Muscle of arm (tissue), 14 donors: ENCODE results near the gene HS3ST2. TPM values are rescaled to one million over a fixed set of nuclear protein-coding genes. Genes with fewer than 3 reads are reported as not detected.

Experiments used
- DNase-seq: peaks from one replicate; pipeline ENCODE4 v3.0.0-alpha.2; 2013
- long read RNA-seq, 11 donors: transcript quantifications; one replicate each; lab custom pipeline, GENCODE V29; 2026
- polyA plus RNA-seq, 12 donors: library from polyadenylated mRNA; unstranded; fragments of 120-200 nt; gene quantifications; one replicate each; pipeline ENCODE4 v1.2.1, GENCODE V29; 2013; ENCODE audit not compliant: insufficient read length in 12 of 12

Gene HS3ST2
- polyA plus RNA-seq: under 1 TPM in 4 of 12 donors, not detected in 8; 0.12 to 0.40 (median 0.22) TPM
- long read RNA-seq, donor 1, partial matches to known transcripts: 0 of 1 reads
- long read RNA-seq, donor 1, other reads (novel, unspliced or antisense): 0 of 1 reads
- long read RNA-seq, donor 2: 0 reads
- long read RNA-seq, donor 3: 0 reads
- long read RNA-seq, donor 4: 0 reads
- long read RNA-seq, donor 5: 0 reads
- long read RNA-seq, donor 6: 0 reads
- long read RNA-seq, donor 7: 0 reads
- long read RNA-seq, donor 8: 0 reads
- long read RNA-seq, donor 9: 0 reads
- long read RNA-seq, donor 10: 0 reads
- long read RNA-seq, donor 11: 0 reads

GRCh38 chr16:22813948-22814710 lies at the start of gene HS3ST2:
TSS of gene HS3ST2 (plus strand) at chr16:22814162. CDS start at chr16:22814611, 449 bp downstream.
- DNase-seq: no peak

- no peak for DNase-seq
Observed at GRCh38 chr16:22764662-22765327, 49.2 kb upstream of the HS3ST2 start.

- no peak for DNase-seq
Observed at GRCh38 chr16:22765479-22765878, 48.5 kb upstream of the HS3ST2 start.

- no peak for DNase-seq
Observed at GRCh38 chr16:22770866-22771265, 43.1 kb upstream of the HS3ST2 start.

- no peak for DNase-seq
Observed at GRCh38 chr16:22771551-22771950, 42.4 kb upstream of the HS3ST2 start.

GRCh38 chr16:22775220-22775922 lies 38.6 kb upstream of the HS3ST2 start:
- no peak for DNase-seq

- DNase-seq: no peak
Observed at GRCh38 chr16:22781480-22781879, 32.5 kb upstream of the HS3ST2 start.

- DNase-seq: no peak
Observed at GRCh38 chr16:22782314-22782713, 31.6 kb upstream of the HS3ST2 start.

- DNase-seq: no peak
Observed at GRCh38 chr16:22784690-22785214, 29.2 kb upstream of the HS3ST2 start.

GRCh38 chr16:22785552-22785951 lies 28.4 kb upstream of the HS3ST2 start:
- no peak for DNase-seq

GRCh38 chr16:22786284-22786683 lies 27.7 kb upstream of the HS3ST2 start:
- DNase-seq: no peak

- DNase-seq: no peak
Observed at GRCh38 chr16:22786691-22787090, 27.3 kb upstream of the HS3ST2 start.

- DNase-seq: no peak
Observed at GRCh38 chr16:22787466-22788192, 26.3 kb upstream of the HS3ST2 start.

- DNase-seq: no peak
Observed at GRCh38 chr16:22788193-22788530, 25.8 kb upstream of the HS3ST2 start.

- DNase-seq: no peak
Observed at GRCh38 chr16:22789281-22789945, 24.5 kb upstream of the HS3ST2 start.

GRCh38 chr16:22797551-22797950 lies 16.4 kb upstream of the HS3ST2 start:
- no peak for DNase-seq

- no peak for DNase-seq
Observed at GRCh38 chr16:22799113-22799512, 14.8 kb upstream of the HS3ST2 start.

- no peak for DNase-seq
Observed at GRCh38 chr16:22804893-22805292, 9.1 kb upstream of the HS3ST2 start.

GRCh38 chr16:22805326-22805725 lies 8.6 kb upstream of the HS3ST2 start:
- DNase-seq: no peak

- no peak for DNase-seq
Observed at GRCh38 chr16:22806811-22807210, 7.2 kb upstream of the HS3ST2 start.

GRCh38 chr16:22810226-22810625 lies 3.7 kb upstream of the HS3ST2 start:
- no peak for DNase-seq
